ENCODE measurements around the gene DACT3. TPM values are rescaled to one million over a fixed set of nuclear protein-coding genes. Genes with fewer than 3 reads are reported as not detected.

DACT3 gene
- polyA plus RNA-seq, 1 experiment: 7.1 TPM

- CTCF ChIA-PET: interaction anchor here (0.6 to 11.4 kb wide), 4 partner anchors 9 to 48 kb away, joined by 3 to 347 read pairs (median 6); partner anchors contain the start of genes CALM3 and GNG8
- Histone ChIP-seq H3K4me3 (ENCODE audit: low read depth, low read length) (peak overlapping the region; percentile 75), H3K36me3 (ENCODE audit: control insufficient read depth, insufficient read depth, low read length) (no peaks in the 10 kb centered on the region), H3K27me3 (ENCODE audit: control insufficient read depth, insufficient read depth, low read length) (no peaks in the 10 kb centered on the region)
- no peak for DNase-seq (ENCODE audit: low read depth)
- TF ChIP-seq CTCF (IDR thresholded peaks at IDR 0.05; ENCODE audit: insufficient read depth, low read depth, low read length): no peak
- POLR2A ChIA-PET: no interaction called here
These were observed 1.6 kb downstream of the DACT3 start for GRCh38 chr19:46659151-46660007.

GRCh38 chr19:46656541-46656940 lies 4.4 kb downstream of the DACT3 start:
- H3K36me3 ChIP-seq (ENCODE audit: control insufficient read depth, insufficient read depth, low read length): no peaks in the 10 kb centered on the region; the same call in 1 of the 2 replicates
- no peak overlapping the region for H3K4me3 ChIP-seq (ENCODE audit: low read depth, low read length)
- ChIA-PET POLR2A (no interaction called here), CTCF (interaction anchor here (0.6 to 11.4 kb wide), 5 partner anchors 12 to 207 kb away, joined by 3 to 347 read pairs (median 4); partner anchors contain the start of genes CALM3 and GNG8)
- H3K27me3 ChIP-seq (ENCODE audit: control insufficient read depth, insufficient read depth, low read length): no peaks in the 10 kb centered on the region
- DNase-seq (ENCODE audit: low read depth): no peak
- no peak for TF ChIP-seq CTCF (IDR thresholded peaks at IDR 0.05; ENCODE audit: insufficient read depth, low read depth, low read length)

GRCh38 chr19:46654621-46655152 lies 6.3 kb downstream of the DACT3 start:
- H3K4me3 ChIP-seq (ENCODE audit: low read depth, low read length): no peak overlapping the region
- no peaks in the 10 kb centered on the region; the same call in 1 of the 2 replicates for H3K36me3 ChIP-seq (ENCODE audit: control insufficient read depth, insufficient read depth, low read length)
- CTCF ChIA-PET: interaction anchor here (1.5 to 11.4 kb wide), 2 partner anchors 15 to 44 kb away, joined by 6 to 347 read pairs; partner anchors contain the start of gene CALM3
- no peak for TF ChIP-seq CTCF (IDR thresholded peaks at IDR 0.05; ENCODE audit: insufficient read depth, low read depth, low read length)
- POLR2A ChIA-PET: no interaction called here
- no peak for DNase-seq (ENCODE audit: low read depth)
- no peaks in the 10 kb centered on the region for H3K27me3 ChIP-seq (ENCODE audit: control insufficient read depth, insufficient read depth, low read length)

GRCh38 chr19:46650445-46650844 lies 10.5 kb downstream of the DACT3 start:
- DNase-seq (ENCODE audit: low read depth): no peak
- Histone ChIP-seq H3K36me3 (ENCODE audit: control insufficient read depth, insufficient read depth, low read length) (no peaks in the 10 kb centered on the region; the same call in 1 of the 2 replicates), H3K4me3 (ENCODE audit: low read depth, low read length) (no peak overlapping the region), H3K27me3 (ENCODE audit: control insufficient read depth, insufficient read depth, low read length) (no peaks in the 10 kb centered on the region)
- CTCF ChIA-PET: interaction anchor here (1.2 kb wide), 1 partner anchor 9 kb away, joined by 4 read pairs; no protein-coding TSS in a partner anchor
- TF ChIP-seq CTCF (IDR thresholded peaks at IDR 0.05; ENCODE audit: insufficient read depth, low read depth, low read length): no peak
- POLR2A ChIA-PET: no interaction called here
